Adrenal gland (tissue), 5 donors: Measurements from ENCODE around the gene CPHXL2.

ENCODE experiments used
- CTCF ChIP-seq, 6 experiments: fragments of 450-650 bp in 4 of 6; fragments of 200-600 bp in 2 of 6; sonication (generic) in 1 of 6; IDR thresholded peaks; 1 replicate in 5 of 6; 2 replicates in 1 of 6; pipeline versions ENCODE4 v1.5.1 to v1.8.0; 2016 to 2021; ENCODE audit warnings: antibody characterized with exemption in 6 of 6, mild to moderate bottlenecking in 2 of 6, moderate library complexity in 1 of 6
- POLR2A ChIP-seq, 2 donors: fragments of 450-650 bp; IDR thresholded peaks; one replicate each; pipeline ENCODE4 v1.6.1; 2017; ENCODE audit warnings: antibody characterized with exemption in 2 of 2, mild to moderate bottlenecking in 2 of 2, moderate library complexity in 1 of 2
- donor health status: DM: no; HTN: no; CAD: no.

GRCh38 chr16:75726390-75726789 lies 49.6 kb upstream of the CPHXL2 start, which contains the start of gene CPHXL:
- TF ChIP-seq CTCF (IDR thresholded peaks at IDR 0.05) (no peak), POLR2A (IDR thresholded peaks at IDR 0.05) (no peak)
